ENCODE data around the gene ELOVL3.
"Not testable (repeated sequence)": the region's sequence is repeated elsewhere in the genome, so short reads cannot be mapped to it uniquely, and the experiment has no call there.

The ELOVL3 gene

GRCh38 chr10:102245082-102245931 lies 19.2 kb downstream of the ELOVL3 start, which contains the start of gene GBF1:
Gene GBF1 (plus strand): TSS chr10:102245532. CDS start chr10:102258939, 13,407 bp downstream.
- DNase-seq (ENCODE audit: low spot score), result peak; percentile 96
- no peak for TF ChIP-seq CTCF (IDR thresholded peaks at IDR 0.05; ENCODE audit: extremely low read depth, missing control alignments)

GRCh38 chr10:102245932-102246251 lies 19.8 kb downstream of the ELOVL3 start:
- no peak for TF ChIP-seq CTCF (IDR thresholded peaks at IDR 0.05; ENCODE audit: extremely low read depth, missing control alignments)
- DNase-seq (ENCODE audit: low spot score), result no peak

- no peak for DNase-seq (ENCODE audit: low spot score)
- TF ChIP-seq CTCF (IDR thresholded peaks at IDR 0.05; ENCODE audit: extremely low read depth, missing control alignments), result no peak
These were observed 20.2 kb downstream of the ELOVL3 start for GRCh38 chr10:102246261-102246660.

GRCh38 chr10:102247734-102248133 lies 21.6 kb downstream of the ELOVL3 start:
- no peak for DNase-seq (ENCODE audit: low spot score)
- TF ChIP-seq CTCF (IDR thresholded peaks at IDR 0.05; ENCODE audit: extremely low read depth, missing control alignments), result no peak

- not testable (repeated sequence) for DNase-seq (ENCODE audit: low spot score)
These were observed 26.4 kb downstream of the ELOVL3 start for GRCh38 chr10:102252508-102252907.

GRCh38 chr10:102254426-102254825 lies 28.3 kb downstream of the ELOVL3 start:
- TF ChIP-seq CTCF (IDR thresholded peaks at IDR 0.05; ENCODE audit: extremely low read depth, missing control alignments), result no peak

GRCh38 chr10:102255404-102255803 lies 29.3 kb downstream of the ELOVL3 start:
- DNase-seq (ENCODE audit: low spot score), result no peak
- no peak for TF ChIP-seq CTCF (IDR thresholded peaks at IDR 0.05; ENCODE audit: extremely low read depth, missing control alignments)

More at GRCh38 chr10:102254426-102254825, 28.3 kb downstream of the ELOVL3 start:
- no peak for DNase-seq (ENCODE audit: low spot score)

- DNase-seq (ENCODE audit: low spot score), result no peak
- no peak for TF ChIP-seq CTCF (IDR thresholded peaks at IDR 0.05; ENCODE audit: extremely low read depth, missing control alignments)
These were observed 35.1 kb downstream of the ELOVL3 start for GRCh38 chr10:102261196-102261595.

All from GM20000 (cell line).